RWPE2 (cell line): ENCODE results near the gene FARS2.

ENCODE experiments used
- ATAC-seq: fragments of 200-7000 bp; cut with Tn5 transposase; 3 replicates; pipeline ENCODE4 v1.9.1; 2021; ENCODE audit warnings: low read depth
- DNase-seq: peaks from one replicate; pipeline ENCODE4 v3.0.0-alpha.2; 2020; ENCODE audit warnings: low spot score
- H3K27ac ChIP-seq: fragments of 450-650 bp; 2 replicates; pipeline ENCODE4 v1.5.1; 2017; ENCODE audit warnings: mild to moderate bottlenecking; ENCODE audit not compliant: poor library complexity, severe bottlenecking
- H3K27me3 ChIP-seq: fragments of 250-450 bp; sonication (Bioruptor Pico); 2 replicates; pipeline ENCODE4 v1.5.1; 2021; ENCODE audit warnings: mild to moderate bottlenecking, moderate library complexity; ENCODE audit not compliant: insufficient read depth, poor library complexity, severe bottlenecking
- H3K36me3 ChIP-seq: fragments of 250-450 bp; sonication (Bioruptor Pico); 2 replicates; pipeline ENCODE4 v1.5.1; 2020; ENCODE audit warnings: low read depth, mild to moderate bottlenecking, moderate library complexity
- H3K4me1 ChIP-seq: fragments of 250-450 bp; sonication (Bioruptor Pico); 2 replicates; pipeline ENCODE4 v1.5.1; 2021; ENCODE audit warnings: mild to moderate bottlenecking, moderate library complexity; ENCODE audit not compliant: insufficient read depth, poor library complexity, severe bottlenecking
- H3K4me3 ChIP-seq: fragments of 250-450 bp; sonication (Bioruptor Pico); 2 replicates; pipeline ENCODE4 v1.5.1; 2021; ENCODE audit warnings: mild to moderate bottlenecking, moderate library complexity; ENCODE audit not compliant: severe bottlenecking
- H3K9me3 ChIP-seq: fragments of 250-450 bp; sonication (Bioruptor Pico); 2 replicates; pipeline ENCODE4 v1.5.1; 2021; ENCODE audit warnings: mild to moderate bottlenecking, moderate library complexity; ENCODE audit not compliant: severe bottlenecking
- CTCF ChIP-seq: fragments of 450-650 bp; IDR thresholded peaks from one replicate; pipeline ENCODE4 v1.5.1; 2017; ENCODE audit warnings: mild to moderate bottlenecking, moderate library complexity; ENCODE audit not compliant: poor library complexity, severe bottlenecking

The FARS2 gene

GRCh38 chr6:5710516-5710915, 449.2 kb downstream of the FARS2 start:
- Histone ChIP-seq H3K9me3 (no peaks in the 10 kb centered on the region), H3K4me1 (no peaks in the 10 kb centered on the region), H3K4me3 (no peak overlapping the region), H3K27ac (no peak overlapping the region), H3K27me3 (no peaks in the 10 kb centered on the region), H3K36me3 (no peaks in the 10 kb centered on the region)
- no peak for TF ChIP-seq CTCF
- ATAC-seq (no peak), DNase-seq (no peak)

DNA sequence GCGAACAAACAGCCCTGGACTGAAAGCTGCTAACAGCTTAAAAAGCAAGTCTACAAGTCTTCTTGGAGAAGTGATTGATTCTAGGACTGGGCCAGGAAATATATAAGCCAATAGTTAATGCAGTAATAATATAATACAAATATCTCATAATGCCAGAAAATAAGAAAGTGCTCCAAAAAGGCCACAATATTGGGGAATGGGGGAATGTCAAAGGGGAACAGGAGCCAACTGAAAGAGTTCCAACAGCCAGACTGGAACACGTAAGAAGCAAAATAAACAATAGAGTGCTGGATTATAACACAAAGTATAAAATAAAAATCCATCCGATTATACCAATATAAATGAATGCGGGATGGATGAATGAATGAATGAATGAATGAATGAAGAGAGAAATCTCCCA, 449.6 kb downstream of the FARS2 start:
- no peaks in the 10 kb centered on the region for H3K4me1 ChIP-seq
- no peaks in the 10 kb centered on the region for H3K27me3 ChIP-seq
- H3K4me3 ChIP-seq = no peak overlapping the region
- ATAC-seq (no peak), DNase-seq (no peak)
- no peaks in the 10 kb centered on the region for H3K36me3 ChIP-seq
- TF ChIP-seq CTCF = no peak
- no peak overlapping the region for H3K27ac ChIP-seq
- H3K9me3 ChIP-seq = no peaks in the 10 kb centered on the region

- Histone ChIP-seq H3K27me3 (no peaks in the 10 kb centered on the region), H3K27ac (no peak overlapping the region), H3K4me1 (no peaks in the 10 kb centered on the region), H3K4me3 (no peak overlapping the region), H3K36me3 (no peaks in the 10 kb centered on the region), H3K9me3 (no peaks in the 10 kb centered on the region)
- DNase-seq (no peak), ATAC-seq (no peak)
- TF ChIP-seq CTCF = no peak
Observed at GRCh38 chr6:5712349-5713215, 451.3 kb downstream of the FARS2 start.

GRCh38 chr6:5713519-5713918, 452.2 kb downstream of the FARS2 start:
- DNase-seq (no peak), ATAC-seq (no peak)
- no peak overlapping the region for H3K27ac ChIP-seq
- H3K36me3 ChIP-seq = no peaks in the 10 kb centered on the region
- TF ChIP-seq CTCF = no peak
- no peaks in the 10 kb centered on the region for H3K27me3 ChIP-seq
- H3K4me3 ChIP-seq = no peak overlapping the region
- H3K9me3 ChIP-seq = no peaks in the 10 kb centered on the region
- no peaks in the 10 kb centered on the region for H3K4me1 ChIP-seq
